SK-N-SH (cell line): ENCODE measurements around the gene WASF2.

ENCODE experiments used
- EP300 ChIP-seq, 2 experiments: IDR thresholded peaks; 2 replicates each; pipeline versions ENCODE4 v1.4.0 to v1.6.1; 2012; ENCODE audit warnings: borderline replicate concordance in 1 of 2, low read depth in 1 of 2, low read length in 1 of 2
- FOSL2 ChIP-seq: IDR thresholded peaks from 2 replicates; pipeline ENCODE4 v1.4.0; 2012; ENCODE audit warnings: low read depth, mild to moderate bottlenecking, moderate library complexity, borderline replicate concordance
- JUND ChIP-seq: IDR thresholded peaks from 2 replicates; pipeline ENCODE4 v1.4.0; 2012
- MXI1 ChIP-seq: IDR thresholded peaks from 2 replicates; pipeline ENCODE4 v1.6.1; 2012; ENCODE audit warnings: mild to moderate bottlenecking, low read depth, low read length, improper control_type of control experiment
- POLR2AphosphoS5 ChIP-seq: IDR thresholded peaks from 2 replicates; pipeline ENCODE4 v1.6.1; 2012; ENCODE audit warnings: low read depth, low read length
- SMC3 ChIP-seq: IDR thresholded peaks from 2 replicates; pipeline ENCODE4 v1.6.1; 2012; ENCODE audit warnings: low read depth, low read length, improper control_type of control experiment
- TAF1 ChIP-seq: IDR thresholded peaks from 2 replicates; pipeline ENCODE4 v1.6.1; 2012; ENCODE audit warnings: low read depth, mild to moderate bottlenecking, low read length, moderate library complexity, borderline replicate concordance
- YY1 ChIP-seq: IDR thresholded peaks from 2 replicates; pipeline ENCODE4 v1.4.0; 2012; ENCODE audit warnings: low read depth, mild to moderate bottlenecking
- TF ChIP-seq, protein P1 (sequence below): IDR thresholded peaks from 2 replicates; pipeline ENCODE4; 2012
- TF ChIP-seq, protein P2 (sequence below): fragments of 200-600 bp; sonication (generic); IDR thresholded peaks from 2 replicates; pipeline ENCODE4 v1.6.1; 2017; ENCODE audit warnings: antibody characterized with exemption, mild to moderate bottlenecking, moderate library complexity
- TF ChIP-seq, protein P3 (sequence below): IDR thresholded peaks from 2 replicates; pipeline ENCODE4 v1.4.0; 2012; ENCODE audit warnings: low read depth
- TF ChIP-seq, protein P4 (sequence below): fragments of 150-350 bp; IDR thresholded peaks from 2 replicates; pipeline ENCODE4 v1.6.1; 2017; ENCODE audit warnings: antibody characterized with exemption, low read length, low read depth, borderline replicate concordance

DNA sequence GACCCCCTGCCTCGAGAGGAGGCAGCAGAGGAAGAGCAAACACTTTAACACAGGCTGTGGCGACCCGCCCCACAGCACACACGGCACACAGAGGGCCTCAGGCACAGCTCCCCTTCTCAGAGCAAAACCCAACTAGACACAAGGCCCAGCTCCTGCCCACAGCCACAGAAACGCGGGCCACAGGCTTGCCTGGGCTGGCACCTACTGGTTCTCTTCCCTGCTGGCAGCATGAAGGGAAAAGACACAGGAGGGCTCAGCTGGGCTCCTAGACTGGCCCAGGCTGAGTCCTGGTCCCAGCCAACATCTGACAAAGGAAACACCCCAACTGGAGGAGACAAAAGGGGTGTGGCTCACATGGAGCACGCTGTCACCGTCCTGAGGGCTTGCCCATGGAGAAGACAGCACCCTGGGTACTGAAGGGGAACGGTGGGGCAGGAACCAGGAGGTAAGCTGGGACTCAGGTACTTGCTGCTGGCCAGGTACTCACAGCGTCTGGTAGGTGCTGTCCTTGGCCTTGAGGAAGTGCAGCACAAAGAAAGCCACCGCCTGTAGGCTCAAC, 110.3 kb downstream of the WASF2 start:
- TF ChIP-seq, protein P1, sequence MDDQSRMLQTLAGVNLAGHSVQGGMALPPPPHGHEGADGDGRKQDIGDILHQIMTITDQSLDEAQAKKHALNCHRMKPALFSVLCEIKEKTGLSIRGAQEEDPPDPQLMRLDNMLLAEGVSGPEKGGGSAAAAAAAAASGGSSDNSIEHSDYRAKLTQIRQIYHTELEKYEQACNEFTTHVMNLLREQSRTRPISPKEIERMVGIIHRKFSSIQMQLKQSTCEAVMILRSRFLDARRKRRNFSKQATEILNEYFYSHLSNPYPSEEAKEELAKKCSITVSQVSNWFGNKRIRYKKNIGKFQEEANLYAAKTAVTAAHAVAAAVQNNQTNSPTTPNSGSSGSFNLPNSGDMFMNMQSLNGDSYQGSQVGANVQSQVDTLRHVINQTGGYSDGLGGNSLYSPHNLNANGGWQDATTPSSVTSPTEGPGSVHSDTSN: no peak
- no peak for TF ChIP-seq SMC3
- TF ChIP-seq, protein P2, sequence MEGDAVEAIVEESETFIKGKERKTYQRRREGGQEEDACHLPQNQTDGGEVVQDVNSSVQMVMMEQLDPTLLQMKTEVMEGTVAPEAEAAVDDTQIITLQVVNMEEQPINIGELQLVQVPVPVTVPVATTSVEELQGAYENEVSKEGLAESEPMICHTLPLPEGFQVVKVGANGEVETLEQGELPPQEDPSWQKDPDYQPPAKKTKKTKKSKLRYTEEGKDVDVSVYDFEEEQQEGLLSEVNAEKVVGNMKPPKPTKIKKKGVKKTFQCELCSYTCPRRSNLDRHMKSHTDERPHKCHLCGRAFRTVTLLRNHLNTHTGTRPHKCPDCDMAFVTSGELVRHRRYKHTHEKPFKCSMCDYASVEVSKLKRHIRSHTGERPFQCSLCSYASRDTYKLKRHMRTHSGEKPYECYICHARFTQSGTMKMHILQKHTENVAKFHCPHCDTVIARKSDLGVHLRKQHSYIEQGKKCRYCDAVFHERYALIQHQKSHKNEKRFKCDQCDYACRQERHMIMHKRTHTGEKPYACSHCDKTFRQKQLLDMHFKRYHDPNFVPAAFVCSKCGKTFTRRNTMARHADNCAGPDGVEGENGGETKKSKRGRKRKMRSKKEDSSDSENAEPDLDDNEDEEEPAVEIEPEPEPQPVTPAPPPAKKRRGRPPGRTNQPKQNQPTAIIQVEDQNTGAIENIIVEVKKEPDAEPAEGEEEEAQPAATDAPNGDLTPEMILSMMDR: no peak
- TF ChIP-seq TAF1: no peak
- no peak for TF ChIP-seq EP300 (IDR thresholded peaks at IDR 0.05; ENCODE audit: borderline replicate concordance in 1 of 2, low read depth in 1 of 2, low read length in 1 of 2)
- TF ChIP-seq, protein P3, sequence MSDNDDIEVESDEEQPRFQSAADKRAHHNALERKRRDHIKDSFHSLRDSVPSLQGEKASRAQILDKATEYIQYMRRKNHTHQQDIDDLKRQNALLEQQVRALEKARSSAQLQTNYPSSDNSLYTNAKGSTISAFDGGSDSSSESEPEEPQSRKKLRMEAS: no peak
- TF ChIP-seq YY1: no peak
- TF ChIP-seq MXI1: no peak
- TF ChIP-seq, protein P4, sequence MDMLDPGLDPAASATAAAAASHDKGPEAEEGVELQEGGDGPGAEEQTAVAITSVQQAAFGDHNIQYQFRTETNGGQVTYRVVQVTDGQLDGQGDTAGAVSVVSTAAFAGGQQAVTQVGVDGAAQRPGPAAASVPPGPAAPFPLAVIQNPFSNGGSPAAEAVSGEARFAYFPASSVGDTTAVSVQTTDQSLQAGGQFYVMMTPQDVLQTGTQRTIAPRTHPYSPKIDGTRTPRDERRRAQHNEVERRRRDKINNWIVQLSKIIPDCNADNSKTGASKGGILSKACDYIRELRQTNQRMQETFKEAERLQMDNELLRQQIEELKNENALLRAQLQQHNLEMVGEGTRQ: no peak
- no peak for TF ChIP-seq POLR2AphosphoS5
- TF ChIP-seq JUND: no peak
- TF ChIP-seq FOSL2: no peak
